Measurements from ENCODE around the gene RABGAP1L. TPM values are rescaled to one million over a fixed set of nuclear protein-coding genes. Genes with fewer than 3 reads are reported as not detected.

The RABGAP1L gene
- total and polyA plus RNA-seq, 2 of the 8 experiments (the other 6 are each of a cell fraction or from before 2014, with no cell fraction given) = 33.3 to 156 TPM

- CTCF ChIA-PET (ENCODE audit: partially characterized antibody) = no interaction called here
- H2BK12ac ChIP-seq (ENCODE audit: low read depth, low read length) = no peak overlapping the region
- no peak overlapping the region for H3K4ac ChIP-seq (replicated peaks; ENCODE audit: insufficient read length, low read depth, low read length)
- FAIRE-seq (no peak), DNase-seq (ENCODE audit: low read depth in 1 of 2, low spot score in 2 of 2) (no peak)
- no peaks in the 10 kb centered on the region for H4K20me1 ChIP-seq (replicated peaks in 1 of 2; ENCODE audit: control insufficient read depth in 1 of 2, insufficient read depth in 2 of 2, low read length in 2 of 2)
- peak overlapping the region; percentile 28; the same call in 1 of the 2 replicates for H4K8ac ChIP-seq (ENCODE audit: extremely low read depth, insufficient read depth, low read length)
- no peak overlapping the region for H2BK120ac ChIP-seq (replicated peaks; ENCODE audit: low read depth, low read length)
- no peak overlapping the region for H3K27ac ChIP-seq (ENCODE audit: low read depth, low read length)
- H3K4me3 ChIP-seq (ENCODE audit: extremely low read depth in 1 of 4, insufficient read depth in 2 of 4, low read depth in 3 of 4, low read length in 4 of 4) = no peak overlapping the region
- H3K27me3 ChIP-seq (replicated peaks in 1 of 4; ENCODE audit: control insufficient read depth in 3 of 4, extremely low read depth in 1 of 4, insufficient read depth in 3 of 4, low read length in 3 of 4) = no peaks in the 10 kb centered on the region
- peaks cover 0 to 6% (median 0%) of the 10 kb centered on the region in 4 experiments; a peak in 3 of 7 replicates for H3K4me1 ChIP-seq (replicated peaks in 1 of 4; ENCODE audit: control insufficient read depth in 3 of 4, insufficient read depth in 4 of 4, low read length in 3 of 4)
- no peak overlapping the region for H3K56ac ChIP-seq (replicated peaks; ENCODE audit: insufficient read length, low read depth, low read length)
- no peak overlapping the region for H2BK20ac ChIP-seq (ENCODE audit: low read length)
- H3K14ac ChIP-seq (ENCODE audit: insufficient read length) = no peak overlapping the region
- no peaks in the 10 kb centered on the region for H3K79me2 ChIP-seq (ENCODE audit: control insufficient read depth in 1 of 2, insufficient read depth in 2 of 2, low read length in 2 of 2)
- no peak overlapping the region for H4K91ac ChIP-seq (replicated peaks; ENCODE audit: insufficient read length, low read length)
- H2AFZ ChIP-seq (ENCODE audit: low read length) = no peak overlapping the region; the same call in 1 of the 2 replicates
- no peaks in the 10 kb centered on the region for H3K79me1 ChIP-seq (ENCODE audit: low read depth, low read length)
- 0 out of 8 replicates have a peak, but pooled peaks cover 0 to 2% (median 0%) of the 10 kb centered on the region in 4 experiments for H3K36me3 ChIP-seq (ENCODE audit: control insufficient read depth in 2 of 4, insufficient read depth in 4 of 4, low read length in 3 of 4)
- peak; percentile 50; the same call in 1 of the 2 replicates for TF ChIP-seq RBBP5 (IDR thresholded peaks at IDR 0.05; ENCODE audit: borderline replicate concordance, low read depth, low read length)
- no peak for TF ChIP-seq SRF (IDR thresholded peaks at IDR 0.05; ENCODE audit: low read depth, low read length)
- no peak overlapping the region for H3K23ac ChIP-seq (ENCODE audit: insufficient read length)
- no peak overlapping the region for H2BK15ac ChIP-seq (ENCODE audit: low read length)
- no peaks in the 10 kb centered on the region for H3K23me2 ChIP-seq (ENCODE audit: low read depth, low read length)
- no peak overlapping the region for H3K18ac ChIP-seq (ENCODE audit: extremely low read depth, low read length)
- H2AK5ac ChIP-seq (ENCODE audit: low read depth, low read length) = no peak overlapping the region
- H3K4me2 ChIP-seq (ENCODE audit: insufficient read depth in 1 of 2, low read depth in 2 of 2, low read length in 2 of 2) = peak overlapping the region in 1 of 2 experiments; percentile 29; a peak in 1 of 4 replicates
- no peak overlapping the region for H2BK5ac ChIP-seq (ENCODE audit: low read depth, low read length)
- peaks cover 4 to 6% of the 10 kb centered on the region in 2 experiments; a peak in 3 of 4 replicates for H3K9me3 ChIP-seq (ENCODE audit: insufficient read depth in 2 of 2, low read depth in 1 of 2, low read length in 1 of 2)
- no peak overlapping the region; a peak in 1 of 7 replicates for H3K9ac ChIP-seq (replicated peaks in 1 of 4; ENCODE audit: extremely low read depth in 1 of 4, low read depth in 3 of 4, low read length in 3 of 4)
- POLR2A ChIA-PET (ENCODE audit: partially characterized antibody) = no interaction called here
- H4K5ac ChIP-seq (ENCODE audit: insufficient read length, low read depth, low read length) = no peak overlapping the region
- WGBS, 2 experiments (ENCODE audit: extremely low coverage in 1 of 2, insufficient coverage in 1 of 2, insufficient read length in 1 of 2, insufficient replicate concordance in 2 of 2, low coverage in 1 of 2, low lambda C conversion rate in 2 of 2, missing lambda C conversion rate in 1 of 2) = 83% methylated on average over 6 of the region's 6 CpGs; no CpG with 5 or more reads in 1 of the 2 experiments
Observed at GRCh38 chr1:174131032-174131638, 28.2 kb upstream of the RABGAP1L start.

All from H1 (cell line).